Trophoblast cell (in vitro differentiated cells and primary cell): ENCODE results near the gene TNFRSF25.

ENCODE experiments used
- DNase-seq, 2 donors: peaks; one replicate each; pipeline ENCODE4 v3.0.0-alpha.2; 2016
- H2AFZ ChIP-seq: 2 replicates; pipeline ENCODE4 v1.6.1; 2013; ENCODE audit warnings: low read length, moderate library complexity, mild to moderate bottlenecking; ENCODE audit not compliant: insufficient read depth, poor library complexity
- H2AK5ac ChIP-seq: 2 replicates; pipeline ENCODE4 v1.6.1; 2013; ENCODE audit warnings: mild to moderate bottlenecking, low read length
- H2BK120ac ChIP-seq: 2 replicates; pipeline ENCODE4 v1.6.1; 2013; ENCODE audit warnings: low read length, mild to moderate bottlenecking, moderate library complexity; ENCODE audit not compliant: insufficient read depth, poor library complexity
- H2BK12ac ChIP-seq: 2 replicates; pipeline ENCODE4 v1.6.1; 2013; ENCODE audit warnings: mild to moderate bottlenecking, low read length, moderate library complexity
- H2BK5ac ChIP-seq: 2 replicates; pipeline ENCODE4 v1.6.1; 2013; ENCODE audit warnings: low read length, low read depth, moderate library complexity, mild to moderate bottlenecking; ENCODE audit not compliant: poor library complexity
- H3K14ac ChIP-seq: 2 replicates; pipeline ENCODE4 v1.6.1; 2013; ENCODE audit warnings: mild to moderate bottlenecking, low read length
- H3K18ac ChIP-seq: 2 replicates; pipeline ENCODE4 v1.6.1; 2013; ENCODE audit warnings: mild to moderate bottlenecking, low read length
- H3K23ac ChIP-seq: 2 replicates; pipeline ENCODE4 v1.6.1; 2013; ENCODE audit warnings: low read length
- H3K27ac ChIP-seq: 2 replicates; pipeline ENCODE4 v1.5.1; 2013; ENCODE audit warnings: low read depth, mild to moderate bottlenecking, inconsistent platforms, low read length, moderate library complexity
- H3K27me3 ChIP-seq: 2 replicates; pipeline ENCODE4 v1.6.1; 2013; ENCODE audit warnings: inconsistent platforms, mild to moderate bottlenecking, low read length, moderate library complexity; ENCODE audit not compliant: insufficient read depth
- H3K36me3 ChIP-seq, 2 experiments: 1 replicate in 1 of 2; 2 replicates in 1 of 2; pipeline ENCODE4 v1.6.1; 2013; ENCODE audit warnings: low read length in 2 of 2, mild to moderate bottlenecking in 2 of 2, moderate library complexity in 1 of 2; ENCODE audit not compliant: insufficient read depth in 2 of 2, control insufficient read depth in 1 of 2
- H3K4ac ChIP-seq: 2 replicates; pipeline ENCODE4 v1.6.1; 2013; ENCODE audit warnings: low read depth, mild to moderate bottlenecking, low read length, moderate library complexity
- H3K4me1 ChIP-seq, 2 experiments: 1 replicate in 1 of 2; 2 replicates in 1 of 2; pipeline ENCODE4 v1.6.1; 2013; ENCODE audit warnings: low read length in 2 of 2, mild to moderate bottlenecking in 2 of 2, moderate library complexity in 1 of 2; ENCODE audit not compliant: insufficient read depth in 2 of 2, control insufficient read depth in 1 of 2
- H3K4me2 ChIP-seq: 2 replicates; pipeline ENCODE4 v1.6.1; 2013; ENCODE audit warnings: inconsistent platforms, mild to moderate bottlenecking, low read length, moderate library complexity
- H3K4me3 ChIP-seq: 2 replicates; pipeline ENCODE4 v1.5.1; 2013; ENCODE audit warnings: mild to moderate bottlenecking, low read depth, low read length, inconsistent platforms
- H3K79me1 ChIP-seq: one replicate; pipeline ENCODE4 v1.6.1; 2013; ENCODE audit warnings: low read length
- H3K79me2 ChIP-seq: 2 replicates; pipeline ENCODE4 v1.6.1; 2013; ENCODE audit warnings: low read length, mild to moderate bottlenecking; ENCODE audit not compliant: control insufficient read depth, insufficient read depth, poor library complexity
- H3K9ac ChIP-seq: 2 replicates; pipeline ENCODE4 v1.6.1; 2013; ENCODE audit warnings: mild to moderate bottlenecking, low read length
- H3K9me3 ChIP-seq: 2 replicates; pipeline ENCODE4 v1.6.1; 2013; ENCODE audit warnings: low read depth, mild to moderate bottlenecking, control low read depth, inconsistent platforms, low read length; ENCODE audit not compliant: insufficient read depth
- H4K12ac ChIP-seq: 2 replicates; pipeline ENCODE4 v1.6.1; 2013; ENCODE audit warnings: low read depth, mild to moderate bottlenecking, low read length, moderate library complexity
- H4K8ac ChIP-seq: 2 replicates; pipeline ENCODE4 v1.6.1; 2013; ENCODE audit warnings: low read depth, mild to moderate bottlenecking, low read length, moderate library complexity
- H4K91ac ChIP-seq: one replicate; pipeline ENCODE4 v1.6.1; 2013; ENCODE audit warnings: low read depth, mild to moderate bottlenecking, low read length, moderate library complexity
- WGBS: extraction: QIAGEN DNeasy Blood & Tissue Kit; methylation state at CpG from one replicate; pipeline ENCODE4 v1.1.7; 2013; ENCODE audit warnings: missing lambda C conversion rate; ENCODE audit not compliant: insufficient read length, insufficient coverage; ENCODE audit errors: extremely low coverage; 5-methylcytosine and 5-hydroxymethylcytosine counted together

Gene TNFRSF25

GRCh38 chr1:6448749-6449631, 17.0 kb downstream of the TNFRSF25 start:
- H3K4me2 ChIP-seq, result peak overlapping the region; percentile 56
- no peak overlapping the region for H3K14ac ChIP-seq
- no peak for DNase-seq
- H2BK120ac ChIP-seq, result no peak overlapping the region
- WGBS, result no CpG with 5 or more reads among the region's 66 CpGs
- H4K12ac ChIP-seq, result no peak overlapping the region
- no peaks in the 10 kb centered on the region for H3K36me3 ChIP-seq
- no peak overlapping the region for H2BK12ac ChIP-seq
- peaks cover 21% of the 10 kb centered on the region for H3K27me3 ChIP-seq
- H3K18ac ChIP-seq, result no peak overlapping the region
- no peaks in the 10 kb centered on the region for H3K79me1 ChIP-seq
- no peak overlapping the region for H3K4ac ChIP-seq
- H4K91ac ChIP-seq, result no peak overlapping the region
- no peak overlapping the region for H3K9ac ChIP-seq
- no peak overlapping the region for H2AFZ ChIP-seq
- H3K4me1 ChIP-seq, result peaks cover 4 to 13% of the 10 kb centered on the region in 2 experiments
- H2AK5ac ChIP-seq, result no peak overlapping the region
- no peak overlapping the region for H3K4me3 ChIP-seq
- no peak overlapping the region for H2BK5ac ChIP-seq
- H4K8ac ChIP-seq, result no peak overlapping the region
- H3K23ac ChIP-seq, result no peak overlapping the region
- H3K27ac ChIP-seq, result no peak overlapping the region
- H3K79me2 ChIP-seq, result no peaks in the 10 kb centered on the region
- H3K9me3 ChIP-seq, result no peaks in the 10 kb centered on the region

- no peaks in the 10 kb centered on the region for H3K36me3 ChIP-seq
- no peaks in the 10 kb centered on the region for H3K79me2 ChIP-seq
- no peak overlapping the region for H3K14ac ChIP-seq
- peaks cover 21% of the 10 kb centered on the region for H3K27me3 ChIP-seq
- no peak overlapping the region for H2AFZ ChIP-seq
- H3K79me1 ChIP-seq, result no peaks in the 10 kb centered on the region
- no peak overlapping the region for H2BK12ac ChIP-seq
- H3K9me3 ChIP-seq, result no peaks in the 10 kb centered on the region
- no peak overlapping the region for H3K18ac ChIP-seq
- no peak overlapping the region for H4K12ac ChIP-seq
- H3K27ac ChIP-seq, result no peak overlapping the region
- H3K9ac ChIP-seq, result no peak overlapping the region
- H2BK5ac ChIP-seq, result no peak overlapping the region
- no peak overlapping the region for H3K23ac ChIP-seq
- H3K4ac ChIP-seq, result no peak overlapping the region
- no peak overlapping the region for H4K91ac ChIP-seq
- H3K4me1 ChIP-seq, result peaks cover 4 to 13% of the 10 kb centered on the region in 2 experiments
- no peak overlapping the region for H4K8ac ChIP-seq
- no peak overlapping the region for H3K4me3 ChIP-seq
- no peak overlapping the region for H2AK5ac ChIP-seq
- whole genome bisulfite sequencing, result no CpG with 5 or more reads among the region's 68 CpGs
- H2BK120ac ChIP-seq, result no peak overlapping the region
- H3K4me2 ChIP-seq, result peak overlapping the region; percentile 73
- DNase-seq, result no peak
Observed at GRCh38 chr1:6447818-6448748, 17.9 kb downstream of the TNFRSF25 start.

- H4K12ac ChIP-seq, result no peak overlapping the region
- no CpG with 5 or more reads among the region's 67 CpGs for WGBS
Observed at GRCh38 chr1:6447016-6447817, 18.8 kb downstream of the TNFRSF25 start.

GRCh38 chr1:6446665-6447015, 19.3 kb downstream of the TNFRSF25 start:
- H3K18ac ChIP-seq, result peak overlapping the region; percentile 5
- no peak overlapping the region for H4K12ac ChIP-seq
- H3K27ac ChIP-seq, result no peak overlapping the region
- H3K79me1 ChIP-seq, result no peaks in the 10 kb centered on the region
- no peak overlapping the region for H3K14ac ChIP-seq
- peak overlapping the region; percentile 73 for H3K4me2 ChIP-seq
- no peak overlapping the region for H2AK5ac ChIP-seq
- no peak for DNase-seq
- peak overlapping the region; percentile 21 for H4K8ac ChIP-seq
- H2BK5ac ChIP-seq, result no peak overlapping the region
- H4K91ac ChIP-seq, result no peak overlapping the region
- H3K23ac ChIP-seq, result no peak overlapping the region
- H3K36me3 ChIP-seq, result no peaks in the 10 kb centered on the region
- H3K9ac ChIP-seq, result no peak overlapping the region
- H3K27me3 ChIP-seq, result peaks cover 21% of the 10 kb centered on the region
- WGBS, result no CpG with 5 or more reads among the region's 4 CpGs
- H3K9me3 ChIP-seq, result no peaks in the 10 kb centered on the region
- no peak overlapping the region for H2AFZ ChIP-seq
- peaks cover 4 to 13% of the 10 kb centered on the region in 2 experiments for H3K4me1 ChIP-seq
- peak overlapping the region; percentile 18 for H3K4me3 ChIP-seq
- H3K4ac ChIP-seq, result no peak overlapping the region
- H3K79me2 ChIP-seq, result no peaks in the 10 kb centered on the region
- peak overlapping the region; percentile 11 for H2BK120ac ChIP-seq
- H2BK12ac ChIP-seq, result no peak overlapping the region

More at GRCh38 chr1:6447016-6447817, 18.8 kb downstream of the TNFRSF25 start:
- H2BK5ac ChIP-seq, result no peak overlapping the region
- H3K14ac ChIP-seq, result no peak overlapping the region
- H3K79me1 ChIP-seq, result no peaks in the 10 kb centered on the region
- peak overlapping the region; percentile 52 for H3K4me3 ChIP-seq
- H4K8ac ChIP-seq, result peak overlapping the region; percentile 21
- DNase-seq, result no peak
- no peak overlapping the region for H3K9ac ChIP-seq
- peak overlapping the region; percentile 71 for H2AFZ ChIP-seq
- no peaks in the 10 kb centered on the region for H3K79me2 ChIP-seq
- H3K27me3 ChIP-seq, result peaks cover 21% of the 10 kb centered on the region
- no peak overlapping the region for H2AK5ac ChIP-seq
- no peak overlapping the region for H2BK12ac ChIP-seq
- peak overlapping the region; percentile 5 for H3K18ac ChIP-seq
- H3K27ac ChIP-seq, result no peak overlapping the region
- H3K23ac ChIP-seq, result no peak overlapping the region
- no peaks in the 10 kb centered on the region for H3K36me3 ChIP-seq
- no peaks in the 10 kb centered on the region for H3K9me3 ChIP-seq
- no peak overlapping the region for H4K91ac ChIP-seq
- peak overlapping the region; percentile 73 for H3K4me2 ChIP-seq
- no peak overlapping the region for H3K4ac ChIP-seq
- peak overlapping the region; percentile 11 for H2BK120ac ChIP-seq
- H3K4me1 ChIP-seq, result peaks cover 4 to 13% of the 10 kb centered on the region in 2 experiments
